Left colon (tissue), 2 donors: ENCODE measurements around the gene PDPN. TPM values are rescaled to one million over a fixed set of nuclear protein-coding genes. Genes with fewer than 3 reads are reported as not detected.
"Not testable (repeated sequence)": the region's sequence is repeated elsewhere in the genome, so short reads cannot be mapped to it uniquely, and the experiment has no call there.

Source experiments
- ATAC-seq: fragments of 200-7000 bp; cut with Tn5 transposase; one replicate; pipeline ENCODE4 v1.9.1; 2020; ENCODE audit warnings: mild to moderate bottlenecking, moderate library complexity
- DNase-seq, 2 donors: peaks; one replicate each; pipeline ENCODE4 v3.0.0-alpha.2; 2020
- intact Hi-C, 2 donors: fragments of 100-400 bp; cut with DNase I in 1 of 2; cut with micrococcal nuclease in 1 of 2; formaldehyde crosslinking; loops; one replicate each; pipeline versions ENCODE4 v1.11.2 to v1.14.0; 2022; cut with DNase I, micrococcal nuclease
- long read RNA-seq: library from polyadenylated mRNA; unstranded; transcript quantifications from one replicate; pipeline ENCODE4 v2.0.0, GENCODE V29; 2021
- total RNA-seq, 2 donors: library from RNA; stranded (reverse); fragmentation: NEBNext Ultra II Directional; extraction: Animal tissue kit (Norgen Biotek cat#: 25700); gene quantifications; one replicate each; pipeline ENCODE4 v1.2.1, GENCODE V29; 2021
- donor health status: DM: no; HTN: no; CAD: no.
- donor health status: DM: yes; HTN: yes; CAD: no.

The PDPN gene
- 1 to 10 TPM; 4.1 to 4.2 TPM for total RNA-seq
- long read RNA-seq, partial matches to known transcripts = 0 of 1 reads
- long read RNA-seq, other reads (novel, unspliced or antisense) = 0 of 1 reads

GRCh38 chr1:13583595-13583965 is at the start of gene PDPN:
PDPN (plus strand) TSS chr1:13583832; CDS start chr1:13584034, 202 bp downstream.
- no peak for ATAC-seq
- DNase-seq = peak; percentile 23 to 30
- intact Hi-C loops = no loop called here

DNA sequence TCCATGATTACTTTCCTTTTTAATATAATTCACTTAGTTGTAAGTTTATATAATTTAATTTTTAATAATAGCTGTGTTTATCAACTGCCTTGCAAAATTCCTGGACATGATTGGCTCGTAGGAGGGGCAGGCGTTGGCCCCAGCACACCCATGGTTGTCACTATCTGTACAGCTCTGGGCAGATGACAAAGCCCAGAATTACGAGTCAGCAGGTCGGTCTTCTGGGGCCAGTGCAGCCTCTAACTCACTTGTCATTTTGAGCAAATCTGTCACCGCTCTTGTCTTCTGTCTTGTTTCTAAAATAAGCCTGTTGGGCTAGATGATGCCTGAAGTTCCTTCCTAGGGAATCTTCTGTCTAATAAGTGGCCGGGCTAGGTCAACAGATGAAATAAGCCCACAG is 48.4 kb upstream of the PDPN start:
- ATAC-seq = no peak
- DNase-seq = no peak
- intact Hi-C loops = no loop called here

DNA sequence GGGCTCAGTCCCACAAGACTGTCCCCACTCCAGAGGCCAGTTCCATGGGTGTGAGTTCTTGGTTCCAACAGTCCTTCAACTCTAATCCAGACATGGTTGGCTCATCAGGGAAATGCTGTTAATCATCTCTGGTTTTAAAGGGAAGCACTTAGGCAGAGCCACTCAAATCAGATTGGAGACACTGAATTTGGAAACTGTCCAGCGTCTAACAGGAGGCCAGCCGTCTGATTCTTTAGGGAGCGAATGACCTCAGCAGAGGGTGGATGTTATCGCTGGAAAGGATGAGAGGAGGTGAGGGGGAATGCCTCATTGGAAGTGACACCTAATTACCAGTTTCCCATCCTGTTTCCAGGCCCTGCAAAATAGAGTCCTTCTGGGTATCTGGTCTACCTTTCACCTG is 47.1 kb upstream of the PDPN start:
- intact Hi-C loops = no loop called here
- ATAC-seq (no peak), DNase-seq (no peak)

DNA sequence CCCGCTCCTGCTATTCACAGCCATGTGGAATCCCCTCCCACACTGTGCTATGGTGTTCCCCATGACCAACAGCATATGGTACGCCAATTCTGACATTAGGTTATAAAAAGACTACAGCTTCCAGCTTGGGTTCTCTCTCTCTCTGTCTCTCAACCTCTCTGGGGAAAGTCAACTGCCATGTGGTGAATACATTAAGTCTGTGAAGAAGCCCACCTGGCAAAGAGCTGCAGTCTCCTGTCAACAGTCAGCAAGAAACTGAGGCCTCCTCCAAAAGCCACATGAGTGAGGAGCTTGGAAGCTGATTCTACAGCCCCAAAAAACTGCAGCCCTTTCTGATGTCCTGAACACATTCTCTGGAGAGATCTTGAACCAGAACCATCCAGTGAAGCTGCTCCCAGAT is 44.8 kb upstream of the PDPN start:
- no peak for DNase-seq

DNA sequence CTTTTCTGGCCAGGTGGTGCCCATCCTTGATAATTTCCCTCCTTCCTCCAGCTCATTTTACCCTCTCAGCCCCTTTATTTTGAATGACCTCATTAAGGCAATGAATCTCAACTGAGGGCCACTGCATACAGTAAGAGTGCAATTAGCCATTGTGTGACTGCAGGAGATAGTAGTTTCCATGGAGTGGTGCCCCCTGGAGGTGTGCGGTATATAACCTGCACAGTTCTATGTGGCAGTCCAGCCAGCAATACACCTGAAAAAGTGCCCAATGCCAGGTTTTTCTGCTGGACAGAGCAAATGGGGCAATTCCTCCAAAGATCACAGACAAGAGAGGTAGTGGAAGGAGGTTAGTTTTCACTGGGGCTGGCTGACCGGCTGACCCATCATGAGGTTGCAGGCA is 43.9 kb upstream of the PDPN start:
- no peak for DNase-seq
- intact Hi-C loops = no loop called here
- no peak for ATAC-seq

More for the DNA sequence above, 44.8 kb upstream of the PDPN start:
- intact Hi-C loops = no loop called here
- ATAC-seq = no peak

- DNase-seq (peak in 1 of 2 donors; percentile 42), ATAC-seq (no peak)
- intact Hi-C loops = no loop called here
Observed at GRCh38 chr1:13540866-13541265, 42.8 kb upstream of the PDPN start.

- no peak for ATAC-seq
- intact Hi-C loops = no loop called here
- no peak for DNase-seq
Observed at GRCh38 chr1:13541435-13542215, 42.0 kb upstream of the PDPN start.

DNA sequence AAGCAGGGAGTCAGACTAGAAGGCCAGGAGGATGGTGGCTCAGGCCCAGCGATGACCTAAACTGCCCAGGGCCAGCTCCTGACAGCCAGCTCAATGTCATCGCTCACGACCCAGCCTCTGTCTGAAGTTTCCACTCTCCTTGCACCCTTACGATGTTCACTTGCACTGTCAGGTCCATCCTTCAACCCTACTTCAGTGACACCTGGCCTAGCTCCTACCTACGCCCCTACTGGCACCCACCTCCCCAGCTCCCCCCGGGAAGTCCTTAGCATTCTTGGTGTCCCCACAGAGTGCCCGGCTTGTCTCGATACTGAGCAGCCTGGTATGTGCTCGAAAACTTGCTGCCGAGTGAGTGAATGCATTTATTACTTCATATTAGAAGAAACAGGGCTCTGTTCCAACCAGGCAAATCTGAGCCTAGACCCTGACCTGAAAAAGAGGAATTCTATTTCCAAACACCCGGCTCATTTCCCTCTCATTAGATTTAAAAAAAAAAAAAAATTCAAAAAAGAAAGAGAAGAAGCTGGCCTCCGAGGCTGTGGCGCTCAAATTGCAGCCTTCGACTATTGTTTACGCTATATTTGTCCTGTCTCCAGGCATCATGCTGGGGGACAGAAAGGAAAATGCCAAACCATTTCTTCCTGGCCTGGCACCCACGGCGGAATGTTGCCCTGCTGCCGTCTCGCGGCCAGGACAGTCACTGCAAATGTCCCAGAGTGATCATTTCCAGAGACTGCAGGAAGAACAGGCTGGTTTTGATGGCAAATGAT is 40.0 kb upstream of the PDPN start:
- no peak for DNase-seq
- intact Hi-C loops = no loop called here
- ATAC-seq = no peak

DNA sequence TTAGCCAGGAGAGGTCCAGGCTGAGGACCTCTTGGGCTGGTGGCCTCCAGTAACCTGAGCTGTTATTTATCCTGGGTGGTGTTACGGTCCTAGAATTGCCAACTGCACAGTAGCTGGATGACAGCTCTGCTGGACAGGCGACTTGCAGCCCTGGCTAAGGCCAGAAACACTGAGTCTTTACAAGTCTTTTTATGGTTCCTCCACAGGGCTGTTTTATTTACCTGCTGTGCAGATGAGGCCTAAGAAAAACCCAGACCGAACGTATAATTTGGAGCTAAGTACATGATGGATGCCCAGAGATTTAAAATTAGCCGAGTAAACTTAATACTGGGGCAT is 39.4 kb upstream of the PDPN start:
- ATAC-seq (no peak), DNase-seq (no peak)
- intact Hi-C loops = no loop called here

GRCh38 chr1:13546791-13547190 is 36.8 kb upstream of the PDPN start:
- no peak for DNase-seq

DNA sequence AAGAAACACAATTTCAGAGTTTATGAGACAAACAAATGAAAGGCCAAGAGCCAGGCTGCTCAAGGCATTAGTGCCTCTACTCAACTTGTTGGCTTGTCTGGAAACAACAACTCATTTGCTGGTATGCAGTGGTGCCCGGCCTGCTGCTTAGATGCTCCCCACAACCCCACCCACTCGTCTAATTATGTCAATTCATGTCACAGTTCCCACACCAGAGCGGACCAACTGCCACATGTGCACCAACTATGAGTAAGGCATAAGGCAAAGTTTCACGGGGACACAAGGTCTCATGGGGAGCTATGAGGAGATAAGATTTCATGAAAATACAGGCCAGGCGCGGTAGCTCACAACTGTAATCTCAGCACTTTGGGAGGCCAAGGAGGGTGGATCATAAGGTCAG is 35.4 kb upstream of the PDPN start:
- intact Hi-C loops = no loop called here
- DNase-seq = no peak
- ATAC-seq = no peak

More at GRCh38 chr1:13546791-13547190, 36.8 kb upstream of the PDPN start:
- intact Hi-C loops = no loop called here
- ATAC-seq = no peak

DNA sequence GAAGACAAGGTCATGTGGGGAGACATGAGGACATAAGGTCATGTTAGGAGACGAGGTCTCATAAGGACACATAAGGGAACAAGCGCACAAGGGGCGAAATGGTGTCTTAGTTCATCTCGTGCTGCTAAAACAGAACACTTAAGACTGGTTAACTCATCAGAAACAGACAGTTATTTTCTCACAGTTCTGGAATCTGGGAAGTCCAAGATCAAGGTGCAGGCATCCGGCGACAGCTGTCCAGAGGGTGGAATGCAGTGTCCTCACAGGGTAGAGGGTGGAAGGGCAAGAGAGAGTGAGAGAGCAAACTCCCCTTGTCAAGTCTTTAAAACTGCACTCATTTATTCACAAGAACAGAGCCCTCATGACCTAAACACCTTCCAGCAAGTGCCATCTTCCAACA is 34.6 kb upstream of the PDPN start:
- ATAC-seq (no peak), DNase-seq (no peak)
- intact Hi-C loops = no loop called here

- intact Hi-C loops = no loop called here
- no peak for ATAC-seq
- no peak for DNase-seq
Observed at GRCh38 chr1:13549521-13549920, 34.1 kb upstream of the PDPN start.

GRCh38 chr1:13550663-13551062 is 33.0 kb upstream of the PDPN start:
- intact Hi-C loops = no loop called here
- ATAC-seq = no peak
- no peak for DNase-seq

DNA sequence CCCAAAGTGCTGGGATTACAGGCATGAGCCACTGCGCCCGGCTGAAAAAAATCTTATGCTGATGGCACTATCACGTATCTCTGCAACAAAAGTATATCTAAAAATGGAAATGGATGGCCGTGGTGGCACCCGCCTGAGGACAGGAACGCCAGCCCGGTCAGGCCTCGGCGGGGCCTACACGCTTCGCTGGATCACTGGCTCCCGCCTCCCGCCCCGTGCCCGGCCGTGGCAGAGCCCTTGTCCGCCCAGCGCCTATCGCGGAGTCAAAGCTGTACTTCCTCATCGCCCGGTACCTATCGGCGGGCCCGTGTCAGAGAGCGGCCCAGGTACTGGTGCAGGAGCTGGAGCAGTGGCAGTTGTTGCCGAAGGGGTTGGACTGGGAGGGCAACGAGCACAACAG is 28.8 kb upstream of the PDPN start:
- DNase-seq (no peak), ATAC-seq (no peak)
- intact Hi-C loops = no loop called here

DNA sequence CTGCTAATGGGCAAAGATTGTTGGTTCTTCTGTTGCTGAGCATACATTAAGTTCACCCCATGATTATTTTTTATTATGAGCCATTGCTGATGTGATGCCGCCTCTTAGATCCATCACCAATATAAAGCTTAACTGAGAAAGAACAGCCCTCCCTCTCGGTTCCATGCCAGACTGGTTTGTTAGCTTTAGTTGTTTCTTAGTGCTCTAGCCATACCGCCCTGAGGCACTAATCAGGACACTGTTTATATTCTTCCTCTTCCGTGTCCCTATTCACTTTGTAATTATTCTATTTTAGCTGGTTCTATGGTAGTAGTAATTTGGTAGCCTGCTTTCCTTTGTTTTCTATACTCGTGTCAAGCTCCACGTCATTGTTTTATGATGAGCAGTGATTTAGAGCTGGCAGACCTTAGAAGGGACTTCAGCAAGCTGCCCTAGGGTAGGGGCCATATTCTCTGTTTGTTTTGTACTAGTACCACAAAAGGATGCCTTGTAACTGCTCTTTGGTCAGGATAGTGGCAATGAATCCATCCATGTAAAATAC is 27.3 kb upstream of the PDPN start:
- no peak for DNase-seq
- intact Hi-C loops = no loop called here
- ATAC-seq = no peak

DNA sequence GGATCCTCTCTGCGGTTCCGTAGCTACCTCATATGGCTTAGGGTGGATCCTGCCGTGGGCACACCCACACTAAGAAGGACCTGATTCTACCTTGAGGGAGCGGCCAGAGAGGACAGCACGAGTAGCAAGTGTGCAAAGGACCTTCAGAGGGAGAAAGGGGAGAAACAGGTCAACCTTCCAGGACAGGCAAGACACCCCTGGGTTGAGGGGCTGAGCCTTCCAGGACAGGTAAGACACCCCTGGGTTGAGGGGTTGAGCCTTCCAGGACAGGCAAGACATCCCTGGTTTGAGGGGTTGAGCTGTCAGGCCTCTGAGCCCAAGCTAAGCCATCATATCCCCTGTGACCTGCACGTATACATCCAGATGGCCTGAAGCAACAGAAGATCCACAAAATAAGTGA is 23.1 kb upstream of the PDPN start:
- intact Hi-C loops = no loop called here
- ATAC-seq = no peak
- DNase-seq = no peak

DNA sequence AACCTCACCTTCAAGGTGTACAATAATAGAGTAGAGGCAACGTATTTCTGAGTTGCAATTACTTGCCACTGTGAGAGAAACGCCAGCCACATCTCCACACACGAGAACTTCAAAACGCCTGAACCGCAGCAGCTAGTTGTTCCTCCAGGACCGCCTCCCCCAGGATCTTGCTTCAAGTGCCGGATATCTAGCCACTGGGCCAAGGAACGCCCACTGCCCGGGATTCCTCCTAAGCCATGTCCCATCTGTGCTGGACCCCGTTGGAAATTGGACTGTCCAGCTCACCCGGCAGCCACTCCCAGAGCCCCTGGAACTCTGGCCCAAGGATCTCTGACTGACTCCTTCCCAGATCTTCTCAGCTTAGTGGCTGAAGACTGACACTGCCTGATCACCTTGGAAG is 20.7 kb upstream of the PDPN start:
- ATAC-seq, DNase-seq, intact Hi-C loops: not testable (repeated sequence)

- DNase-seq = no peak
- intact Hi-C loops = no loop called here
- ATAC-seq = no peak
Observed at GRCh38 chr1:13564073-13564472, 19.6 kb upstream of the PDPN start.

GRCh38 chr1:13570435-13570834 is 13.2 kb upstream of the PDPN start:
- intact Hi-C loops, DNase-seq, ATAC-seq: not testable (repeated sequence)
